HG03469 (cell line): Measurements from ENCODE around the gene HMCN2.

Experiments
- ATAC-seq: cut with Tn5 transposase; IDR thresholded peaks from one replicate; pipeline ENCODE4 v1.9.1; 2021; ENCODE audit warnings: mild to moderate bottlenecking, moderate library complexity, moderate number of reproducible peaks; ENCODE audit not compliant: unreplicated experiment

The HMCN2 gene

GRCh38 chr9:130405657-130406257 lies 140.2 kb downstream of the HMCN2 start:
- no peak for ATAC-seq

- ATAC-seq: no peak
Measured at GRCh38 chr9:130406278-130406895, 140.8 kb downstream of the HMCN2 start.

- ATAC-seq: no peak
Measured at GRCh38 chr9:130407916-130408663, 142.5 kb downstream of the HMCN2 start.

- no peak for ATAC-seq
Measured at GRCh38 chr9:130408669-130409068, 143.1 kb downstream of the HMCN2 start.

- no peak for ATAC-seq
Measured at GRCh38 chr9:130409246-130409645, 143.7 kb downstream of the HMCN2 start.

- no peak for ATAC-seq
Measured at GRCh38 chr9:130410443-130410842, 144.9 kb downstream of the HMCN2 start.

GRCh38 chr9:130411566-130411915 lies 146.0 kb downstream of the HMCN2 start:
- no peak for ATAC-seq

- ATAC-seq: no peak
Measured at GRCh38 chr9:130414081-130414731, 148.6 kb downstream of the HMCN2 start.

GRCh38 chr9:130414910-130415746 lies 149.6 kb downstream of the HMCN2 start:
- ATAC-seq: no peak

- no peak for ATAC-seq
Measured at GRCh38 chr9:130417602-130418001, 152.0 kb downstream of the HMCN2 start.

GRCh38 chr9:130418776-130419175 lies 153.2 kb downstream of the HMCN2 start:
- ATAC-seq: no peak

- no peak for ATAC-seq
Measured at GRCh38 chr9:130419521-130420035, 154.0 kb downstream of the HMCN2 start.

- no peak for ATAC-seq
Measured at GRCh38 chr9:130421154-130421801, 155.7 kb downstream of the HMCN2 start.

- no peak for ATAC-seq
Measured at GRCh38 chr9:130421802-130422276, 156.3 kb downstream of the HMCN2 start.

- no peak for ATAC-seq
Measured at GRCh38 chr9:130422546-130422945, 157.0 kb downstream of the HMCN2 start.

- no peak for ATAC-seq
Measured at GRCh38 chr9:130423272-130423671, 157.7 kb downstream of the HMCN2 start.

- ATAC-seq: no peak
Measured at GRCh38 chr9:130424595-130425454, 159.3 kb downstream of the HMCN2 start.

- ATAC-seq: no peak
Measured at GRCh38 chr9:130425741-130426466, 160.3 kb downstream of the HMCN2 start.

GRCh38 chr9:130426467-130426773 lies 160.9 kb downstream of the HMCN2 start:
- ATAC-seq: no peak
